IgD-negative memory B cell (primary cell): Measurements from ENCODE around the gene ABI3. TPM values are rescaled to one million over a fixed set of nuclear protein-coding genes. Genes with fewer than 3 reads are reported as not detected.

ENCODE experiments used
- H3K27ac Mint-ChIP-seq, 3 donors: one replicate each; pipeline ENCODE4 v1.8.0; 2020 to 2022; ENCODE audit warnings: mild to moderate bottlenecking in 3 of 3, mixed read lengths in 3 of 3, moderate library complexity in 1 of 3
- H3K27me3 Mint-ChIP-seq: one replicate; pipeline ENCODE4 v1.8.0; 2021; ENCODE audit warnings: mixed read lengths
- H3K36me3 Mint-ChIP-seq: one replicate; pipeline ENCODE4 v1.8.0; 2020; ENCODE audit warnings: mild to moderate bottlenecking, mixed read lengths
- H3K4me1 Mint-ChIP-seq, 3 donors: one replicate each; pipeline ENCODE4 v1.8.0; 2020 to 2022; ENCODE audit warnings: mixed read lengths in 3 of 3, mild to moderate bottlenecking in 1 of 3
- H3K4me3 Mint-ChIP-seq, 4 donors: one replicate each; pipeline ENCODE4 v1.8.0; 2020 to 2022; ENCODE audit warnings: mild to moderate bottlenecking in 4 of 4, mixed read lengths in 4 of 4, moderate library complexity in 3 of 4
- H3K9me3 Mint-ChIP-seq, 3 donors: one replicate each; pipeline ENCODE4 v1.8.0; 2020 to 2021; ENCODE audit warnings: mixed read lengths in 3 of 3, mild to moderate bottlenecking in 1 of 3
- polyA plus RNA-seq: library from polyadenylated mRNA; unstranded; fragments of 300-500 nt; fragmentation: Illumina TruSeq; gene quantifications from one replicate; pipeline ENCODE4 v1.2.3, GENCODE V29; 2021

The ABI3 gene
- polyA plus RNA-seq, 1 donor from 2014 or later: 34.2 TPM

- peaks cover 70 to 75% (median 71%) of the 10 kb centered on the region in 3 donors for H3K4me1 Mint-ChIP-seq
- H3K36me3 Mint-ChIP-seq: peaks cover 8% of the 10 kb centered on the region
- H3K9me3 Mint-ChIP-seq: no peaks in the 10 kb centered on the region
- peak overlapping the region; percentile 93 to 97 (median 94) for H3K27ac Mint-ChIP-seq
- peak overlapping the region; percentile 74 to 92 (median 80) for H3K4me3 Mint-ChIP-seq
- H3K27me3 Mint-ChIP-seq: peaks cover 1% of the 10 kb centered on the region
Observed at GRCh38 chr17:49213847-49214246, 3.3 kb downstream of the ABI3 start.

- Mint-ChIP-seq H3K27me3 (peaks cover 1% of the 10 kb centered on the region), H3K4me3 (peak overlapping the region; percentile 0 to 89 (median 80)), H3K9me3 (no peaks in the 10 kb centered on the region), H3K36me3 (peaks cover 8% of the 10 kb centered on the region), H3K4me1 (peaks cover 68 to 72% (median 72%) of the 10 kb centered on the region in 3 donors), H3K27ac (peak overlapping the region; percentile 59 to 96 (median 94))
Observed at GRCh38 chr17:49214676-49215360, 4.3 kb downstream of the ABI3 start.

GRCh38 chr17:49216482-49216881, 6.0 kb downstream of the ABI3 start:
- peaks cover 8% of the 10 kb centered on the region for H3K36me3 Mint-ChIP-seq
- peak overlapping the region; percentile 86 to 95 (median 90) for H3K27ac Mint-ChIP-seq
- peak overlapping the region in 3 of 4 donors; percentile 65 to 77 (median 74) for H3K4me3 Mint-ChIP-seq
- no peaks in the 10 kb centered on the region for H3K9me3 Mint-ChIP-seq
- peaks cover 57 to 62% (median 61%) of the 10 kb centered on the region in 3 donors for H3K4me1 Mint-ChIP-seq
- peaks cover 1% of the 10 kb centered on the region for H3K27me3 Mint-ChIP-seq

GRCh38 chr17:49216953-49217650, 6.6 kb downstream of the ABI3 start:
- Mint-ChIP-seq H3K27me3 (peaks cover 1% of the 10 kb centered on the region), H3K9me3 (no peaks in the 10 kb centered on the region), H3K36me3 (peaks cover 8% of the 10 kb centered on the region), H3K27ac (peak overlapping the region; percentile 86 to 95 (median 90)), H3K4me3 (peak overlapping the region; percentile 45 to 77 (median 61)), H3K4me1 (peaks cover 54 to 60% (median 60%) of the 10 kb centered on the region in 3 donors)

GRCh38 chr17:49217651-49218413, 7.3 kb downstream of the ABI3 start:
- no peaks in the 10 kb centered on the region for H3K27me3 Mint-ChIP-seq
- peaks cover 11% of the 10 kb centered on the region for H3K36me3 Mint-ChIP-seq
- H3K9me3 Mint-ChIP-seq: no peaks in the 10 kb centered on the region
- peak overlapping the region; percentile 95 to 98 (median 97) for H3K27ac Mint-ChIP-seq
- H3K4me1 Mint-ChIP-seq: peaks cover 48 to 54% (median 52%) of the 10 kb centered on the region in 3 donors
- peak overlapping the region; percentile 67 to 94 (median 80) for H3K4me3 Mint-ChIP-seq

GRCh38 chr17:49218941-49219913, 8.7 kb downstream of the ABI3 start:
- H3K4me1 Mint-ChIP-seq: peaks cover 40 to 50% (median 47%) of the 10 kb centered on the region in 3 donors
- H3K36me3 Mint-ChIP-seq: peaks cover 13% of the 10 kb centered on the region
- peak overlapping the region; percentile 67 to 91 (median 76) for H3K4me3 Mint-ChIP-seq
- H3K27ac Mint-ChIP-seq: peak overlapping the region; percentile 95 to 98 (median 97)
- H3K9me3 Mint-ChIP-seq: no peaks in the 10 kb centered on the region
- H3K27me3 Mint-ChIP-seq: peaks cover 5% of the 10 kb centered on the region

- H3K27ac Mint-ChIP-seq: peak overlapping the region in 1 of 3 donors; percentile 98
- H3K4me3 Mint-ChIP-seq: peak overlapping the region in 2 of 4 donors; percentile 51 to 91
- H3K4me1 Mint-ChIP-seq: peaks cover 38 to 47% (median 45%) of the 10 kb centered on the region in 3 donors
- peaks cover 11% of the 10 kb centered on the region for H3K36me3 Mint-ChIP-seq
- H3K9me3 Mint-ChIP-seq: no peaks in the 10 kb centered on the region
- H3K27me3 Mint-ChIP-seq: peaks cover 9% of the 10 kb centered on the region
Observed at GRCh38 chr17:49219987-49220386, 9.5 kb downstream of the ABI3 start.

GRCh38 chr17:49223168-49223516, 12.6 kb downstream of the ABI3 start:
- H3K4me1 Mint-ChIP-seq: peaks cover 23 to 34% (median 27%) of the 10 kb centered on the region in 3 donors
- no peaks in the 10 kb centered on the region for H3K9me3 Mint-ChIP-seq
- peaks cover 7% of the 10 kb centered on the region for H3K36me3 Mint-ChIP-seq
- peak overlapping the region in 3 of 4 donors; percentile 65 to 86 (median 81) for H3K4me3 Mint-ChIP-seq
- peaks cover 12% of the 10 kb centered on the region for H3K27me3 Mint-ChIP-seq
- H3K27ac Mint-ChIP-seq: peak overlapping the region in 2 of 3 donors; percentile 10 to 84

- H3K9me3 Mint-ChIP-seq: no peaks in the 10 kb centered on the region
- H3K27me3 Mint-ChIP-seq: peaks cover 12% of the 10 kb centered on the region
- H3K4me3 Mint-ChIP-seq: peak overlapping the region; percentile 64 to 93 (median 76)
- peaks cover 5% of the 10 kb centered on the region for H3K36me3 Mint-ChIP-seq
- H3K4me1 Mint-ChIP-seq: peaks cover 19 to 31% (median 23%) of the 10 kb centered on the region in 3 donors
- H3K27ac Mint-ChIP-seq: peak overlapping the region in 2 of 3 donors; percentile 10 to 84
Observed at GRCh38 chr17:49223517-49224197, 13.2 kb downstream of the ABI3 start.

GRCh38 chr17:49224198-49224996, 13.9 kb downstream of the ABI3 start:
- Mint-ChIP-seq H3K9me3 (no peaks in the 10 kb centered on the region), H3K27ac (peak overlapping the region in 1 of 3 donors; percentile 10), H3K4me3 (peak overlapping the region; percentile 64 to 93 (median 76)), H3K4me1 (peaks cover 15 to 23% (median 19%) of the 10 kb centered on the region in 3 donors), H3K36me3 (peaks cover 5% of the 10 kb centered on the region), H3K27me3 (peaks cover 14% of the 10 kb centered on the region)

- H3K4me1 Mint-ChIP-seq: peaks cover 15 to 19% (median 18%) of the 10 kb centered on the region in 3 donors
- H3K4me3 Mint-ChIP-seq: peak overlapping the region; percentile 64 to 93 (median 76)
- peaks cover 5% of the 10 kb centered on the region for H3K36me3 Mint-ChIP-seq
- no peaks in the 10 kb centered on the region for H3K9me3 Mint-ChIP-seq
- H3K27ac Mint-ChIP-seq: peak overlapping the region in 1 of 3 donors; percentile 10
- H3K27me3 Mint-ChIP-seq: peaks cover 18% of the 10 kb centered on the region
Observed at GRCh38 chr17:49224997-49225337, 14.5 kb downstream of the ABI3 start.

GRCh38 chr17:49225554-49226236, 15.2 kb downstream of the ABI3 start:
- Mint-ChIP-seq H3K27me3 (peaks cover 18% of the 10 kb centered on the region), H3K36me3 (peaks cover 5% of the 10 kb centered on the region), H3K9me3 (no peaks in the 10 kb centered on the region), H3K4me1 (peaks cover 15 to 18% (median 16%) of the 10 kb centered on the region in 3 donors), H3K27ac (peak overlapping the region in 2 of 3 donors; percentile 58 to 67), H3K4me3 (peak overlapping the region in 1 of 4 donors; percentile 66)
